Naive thymus-derived CD4-positive, alpha-beta T cell (primary cell): ENCODE data around the gene FXN. TPM values are rescaled to one million over a fixed set of nuclear protein-coding genes. Genes with fewer than 3 reads are reported as not detected.

Experiments used
- ATAC-seq: fragments of 150-1000 bp; cut with Tn5 transposase; 2 replicates; pipeline ENCODE4 v1.10.0; 2021; ENCODE audit warnings: mild to moderate bottlenecking, moderate library complexity
- CTCF ChIA-PET: fragments of 350-600 bp; sonication (Branson Sonifier 250); formaldehyde crosslinking; loops from one replicate; lab custom pipeline; 2021; ENCODE audit warnings: antibody characterized with exemption; lab: Charles Lee
- POLR2A ChIA-PET: fragments of 350-600 bp; sonication (Branson Sonifier 250); formaldehyde crosslinking; loops from one replicate; lab custom pipeline; 2021; ENCODE audit warnings: antibody characterized with exemption, inconsistent platforms; lab: Charles Lee
- DNase-seq, 9 donors: peaks; one replicate each; pipeline versions ENCODE4 v3.0.0 to v3.0.0-alpha.2; 2020 to 2022; ENCODE audit warnings: mixed read lengths in 1 of 9
- H3K27ac ChIP-seq: one replicate; pipeline ENCODE4 v1.7.0; 2013; ENCODE audit warnings: mild to moderate bottlenecking, low read depth, low read length, moderate library complexity
- H3K27me3 ChIP-seq, 2 donors: one replicate each; pipeline ENCODE4 v1.7.0; 2013; ENCODE audit warnings: low read length in 2 of 2, mild to moderate bottlenecking in 2 of 2, moderate library complexity in 2 of 2; ENCODE audit not compliant: control insufficient read depth in 2 of 2, insufficient read depth in 2 of 2
- H3K36me3 ChIP-seq, 3 experiments: 1 replicate in 2 of 3; 2 replicates in 1 of 3; pipeline ENCODE4 v1.7.0; 2013; ENCODE audit warnings: low read length in 3 of 3, mild to moderate bottlenecking in 3 of 3, moderate library complexity in 1 of 3; ENCODE audit not compliant: insufficient read depth in 3 of 3, control insufficient read depth in 2 of 3
- H3K4me1 ChIP-seq, 2 donors: one replicate each; pipeline ENCODE4 v1.7.0; 2013; ENCODE audit warnings: low read length in 2 of 2, mild to moderate bottlenecking in 2 of 2, moderate library complexity in 1 of 2; ENCODE audit not compliant: control insufficient read depth in 2 of 2, insufficient read depth in 2 of 2
- H3K4me3 ChIP-seq: 2 replicates; pipeline ENCODE4 v1.7.0; 2013; ENCODE audit warnings: mild to moderate bottlenecking, low read length
- H3K9me3 ChIP-seq, 3 experiments: 1 replicate in 2 of 3; 2 replicates in 1 of 3; pipeline ENCODE4 v1.7.0; 2013; ENCODE audit warnings: low read length in 3 of 3; ENCODE audit not compliant: control insufficient read depth in 2 of 3
- H3K27ac Mint-ChIP-seq, 9 donors: one replicate each; pipeline ENCODE4 v1.8.0; 2020 to 2022; ENCODE audit warnings: mixed read lengths in 9 of 9, mild to moderate bottlenecking in 8 of 9, moderate library complexity in 5 of 9, inconsistent platforms in 2 of 9
- H3K27me3 Mint-ChIP-seq, 5 donors: one replicate each; pipeline ENCODE4 v1.8.0; 2021 to 2022; ENCODE audit warnings: mixed read lengths in 5 of 5, mild to moderate bottlenecking in 1 of 5
- H3K36me3 Mint-ChIP-seq, 5 donors: one replicate each; pipeline ENCODE4 v1.8.0; 2020 to 2022; ENCODE audit warnings: mixed read lengths in 5 of 5, mild to moderate bottlenecking in 3 of 5, inconsistent platforms in 1 of 5
- H3K4me1 Mint-ChIP-seq, 7 donors: one replicate each; pipeline ENCODE4 v1.8.0; 2020 to 2022; ENCODE audit warnings: mixed read lengths in 7 of 7, mild to moderate bottlenecking in 3 of 7, inconsistent platforms in 1 of 7
- H3K4me3 Mint-ChIP-seq, 10 donors: one replicate each; pipeline ENCODE4 v1.8.0; 2020 to 2022; ENCODE audit warnings: mild to moderate bottlenecking in 10 of 10, mixed read lengths in 10 of 10, moderate library complexity in 6 of 10, inconsistent platforms in 2 of 10
- H3K9me3 Mint-ChIP-seq, 11 donors: one replicate each; pipeline ENCODE4 v1.8.0; 2020 to 2022; ENCODE audit warnings: mixed read lengths in 11 of 11, mild to moderate bottlenecking in 4 of 11, inconsistent platforms in 1 of 11, moderate library complexity in 1 of 11
- intact Hi-C, 2 donors: fragments of 100-400 bp; cut with micrococcal nuclease; formaldehyde crosslinking; loops; one replicate each; pipeline ENCODE4 v1.15.1; 2023
- polyA plus RNA-seq, 2 donors: library from polyadenylated mRNA; unstranded; fragments of 300-500 nt; fragmentation: Illumina TruSeq; gene quantifications; one replicate each; pipeline ENCODE4 v1.2.3, GENCODE V29; 2021
- total RNA-seq, 6 experiments: library from RNA in 5 of 6; stranded (reverse) in 5 of 6; gene quantifications; 1 replicate in 5 of 6; 2 replicates in 1 of 6; pipeline ENCODE4 v1.2.3 and lab custom pipeline; 2021 to 2026

FXN gene
- total and polyA plus RNA-seq, 7 experiments from 2014 or later = 16.7 to 84.7 (median 20.0) TPM

- ATAC-seq = no peak
- POLR2A ChIA-PET = no interaction called here
- CTCF ChIA-PET = no interaction called here
Measured at GRCh38 chr9:69141851-69142250, 106.3 kb downstream of the FXN start.

DNA sequence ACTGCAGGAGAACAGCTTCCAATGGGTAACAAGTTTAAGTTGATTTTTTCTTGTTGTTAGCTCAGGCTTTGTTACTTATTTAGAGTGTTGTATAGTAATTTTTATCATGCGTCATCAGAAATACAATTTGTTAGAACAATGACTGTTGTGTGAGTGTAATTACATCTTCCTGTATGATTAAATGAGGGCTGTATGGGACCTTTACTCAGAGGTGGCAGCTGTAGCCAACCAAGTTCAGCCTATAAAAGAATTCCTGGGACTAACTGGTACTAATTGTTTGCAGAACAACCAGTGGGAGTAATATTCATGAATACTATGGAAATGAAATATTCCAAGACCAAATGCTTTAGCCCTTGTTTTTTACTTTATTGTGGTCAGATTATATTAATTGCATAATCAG, 107.7 kb downstream of the FXN start:
- no peaks in the 10 kb centered on the region for H3K9me3 ChIP-seq
- CTCF ChIA-PET = no interaction called here
- ATAC-seq = no peak

More at GRCh38 chr9:69141851-69142250, 106.3 kb downstream of the FXN start:
- no peaks in the 10 kb centered on the region for H3K9me3 ChIP-seq
- no peaks in the 10 kb centered on the region for H3K9me3 Mint-ChIP-seq
- intact Hi-C loops = no loop called here
- no peak overlapping the region for H3K4me3 ChIP-seq
- H3K36me3 ChIP-seq = no peaks in the 10 kb centered on the region
- DNase-seq = no peak
- H3K27me3 Mint-ChIP-seq = peaks cover 0 to 9% (median 0%) of the 10 kb centered on the region in 5 donors
- no peak overlapping the region for H3K27ac Mint-ChIP-seq
- H3K27ac ChIP-seq = no peak overlapping the region
- peaks cover 0 to 15% (median 8%) of the 10 kb centered on the region in 5 donors for H3K36me3 Mint-ChIP-seq
- H3K4me3 Mint-ChIP-seq = no peak overlapping the region
- H3K4me1 ChIP-seq = no peaks in the 10 kb centered on the region
- no peaks in the 10 kb centered on the region for H3K27me3 ChIP-seq
- peaks cover 0 to 10% (median 6%) of the 10 kb centered on the region in 7 donors for H3K4me1 Mint-ChIP-seq

GRCh38 chr9:69145144-69145715, 109.7 kb downstream of the FXN start:
- Histone ChIP-seq H3K27me3 (no peaks in the 10 kb centered on the region), H3K9me3 (no peaks in the 10 kb centered on the region), H3K4me1 (no peaks in the 10 kb centered on the region), H3K4me3 (no peak overlapping the region), H3K27ac (no peak overlapping the region), H3K36me3 (no peaks in the 10 kb centered on the region)
- DNase-seq (no peak), ATAC-seq (no peak)
- Mint-ChIP-seq H3K36me3 (peaks cover 0 to 11% (median 0%) of the 10 kb centered on the region in 5 donors), H3K4me3 (no peak overlapping the region), H3K9me3 (no peaks in the 10 kb centered on the region), H3K27me3 (peaks cover 0 to 9% (median 0%) of the 10 kb centered on the region in 5 donors), H3K4me1 (peaks cover 0 to 7% (median 6%) of the 10 kb centered on the region in 7 donors), H3K27ac (no peak overlapping the region)
- CTCF ChIA-PET = no interaction called here
- intact Hi-C loops = no loop called here
- POLR2A ChIA-PET = no interaction called here

More for the DNA sequence above, 107.7 kb downstream of the FXN start:
- POLR2A ChIA-PET = no interaction called here
- H3K4me1 ChIP-seq = no peaks in the 10 kb centered on the region
- H3K4me1 Mint-ChIP-seq = peaks cover 0 to 7% (median 6%) of the 10 kb centered on the region in 7 donors
- intact Hi-C loops = no loop called here
- H3K36me3 ChIP-seq = no peaks in the 10 kb centered on the region
- H3K4me3 ChIP-seq = no peak overlapping the region
- no peak for DNase-seq
- peaks cover 0 to 9% (median 0%) of the 10 kb centered on the region in 5 donors for H3K27me3 Mint-ChIP-seq
- H3K9me3 Mint-ChIP-seq = no peaks in the 10 kb centered on the region
- H3K4me3 Mint-ChIP-seq = no peak overlapping the region
- no peak overlapping the region for H3K27ac Mint-ChIP-seq
- peaks cover 0 to 8% (median 0%) of the 10 kb centered on the region in 5 donors for H3K36me3 Mint-ChIP-seq
- no peaks in the 10 kb centered on the region for H3K27me3 ChIP-seq
- H3K27ac ChIP-seq = no peak overlapping the region

DNA sequence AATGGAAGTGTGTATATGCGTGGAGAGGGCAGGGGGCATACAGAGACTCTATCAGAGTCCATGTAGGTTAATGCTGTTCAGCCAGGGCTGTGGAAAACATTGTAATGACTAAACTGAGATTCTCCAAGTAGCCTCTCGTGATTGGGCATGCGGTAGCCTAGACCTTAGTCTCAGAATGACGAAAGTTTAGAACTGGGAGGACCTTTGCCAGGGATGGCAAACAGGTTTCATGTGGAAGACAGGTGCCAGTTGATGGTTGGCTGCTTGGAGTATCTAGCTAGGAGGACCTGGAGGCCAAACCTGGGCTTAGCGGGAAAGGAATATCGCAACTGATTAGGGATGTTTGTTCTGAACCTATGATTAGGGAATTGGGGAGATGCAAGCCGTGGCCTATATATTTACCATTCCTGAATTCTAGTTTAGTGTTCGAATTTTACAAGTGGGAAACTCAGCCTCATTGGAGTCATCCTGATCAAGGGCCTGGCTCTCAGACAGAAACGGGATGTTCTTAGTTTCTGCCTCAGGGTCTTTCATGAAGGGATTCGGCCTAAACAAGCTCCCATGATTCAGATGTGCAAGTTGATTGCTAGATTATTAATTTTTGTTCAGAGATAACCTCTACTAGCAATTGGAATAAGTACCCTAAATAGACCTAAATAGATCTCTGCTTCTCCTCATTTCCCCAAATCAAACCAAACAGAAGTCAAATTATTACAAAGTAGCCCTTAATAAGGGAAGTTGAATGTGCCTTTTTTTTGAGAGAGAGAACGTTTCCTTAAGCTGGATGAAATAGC, 111.7 kb downstream of the FXN start:
- no peaks in the 10 kb centered on the region for H3K9me3 Mint-ChIP-seq
- intact Hi-C loops = no loop called here
- ChIA-PET CTCF (interaction anchor here (0.7 kb wide), 1 partner anchor 1453 kb away, joined by 3 read pairs; no protein-coding TSS in a partner anchor), POLR2A (no interaction called here)
- no peaks in the 10 kb centered on the region for H3K36me3 ChIP-seq
- no peak overlapping the region for H3K4me3 ChIP-seq
- no peak overlapping the region for H3K27ac ChIP-seq
- peaks cover 0 to 2% (median under 1%) of the 10 kb centered on the region in 7 donors for H3K4me1 Mint-ChIP-seq
- no peak for ATAC-seq
- H3K27me3 ChIP-seq = no peaks in the 10 kb centered on the region
- no peak for DNase-seq
- no peak overlapping the region for H3K4me3 Mint-ChIP-seq
- no peaks in the 10 kb centered on the region for H3K4me1 ChIP-seq
- peaks cover 0 to 24% (median under 1%) of the 10 kb centered on the region in 5 donors for H3K36me3 Mint-ChIP-seq
- no peaks in the 10 kb centered on the region for H3K9me3 ChIP-seq
- peaks cover 0 to 5% (median 0%) of the 10 kb centered on the region in 5 donors for H3K27me3 Mint-ChIP-seq
- no peak overlapping the region for H3K27ac Mint-ChIP-seq

DNA sequence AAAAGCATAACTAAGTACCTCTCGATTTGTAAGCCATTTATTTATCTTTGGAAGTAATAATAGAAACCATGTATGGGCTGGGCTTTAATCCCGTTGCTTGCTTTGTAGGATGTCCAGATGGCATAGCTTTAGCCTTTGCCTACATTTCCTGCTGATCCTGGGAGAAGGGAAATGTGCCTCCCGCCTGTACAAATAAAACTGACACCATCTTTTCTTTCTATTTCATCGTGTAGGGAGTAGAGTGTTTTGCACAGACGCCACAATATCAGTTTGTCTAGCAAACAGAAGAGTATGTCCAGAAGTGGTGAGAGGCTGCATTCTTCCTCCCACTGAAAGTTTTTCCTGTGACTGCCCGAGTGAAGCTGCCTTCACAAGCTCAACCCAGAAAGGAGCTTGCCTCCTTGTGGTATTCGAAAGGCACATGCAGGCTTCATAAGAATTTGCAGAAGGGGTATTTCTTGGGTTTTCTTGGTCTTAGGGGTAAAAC, 113.8 kb downstream of the FXN start:
- intact Hi-C loops = no loop called here
- POLR2A ChIA-PET = no interaction called here
- H3K27me3 ChIP-seq = no peaks in the 10 kb centered on the region

More for the DNA sequence above, 113.8 kb downstream of the FXN start:
- DNase-seq (no peak), ATAC-seq (no peak)
- H3K4me1 ChIP-seq = no peaks in the 10 kb centered on the region
- H3K9me3 ChIP-seq = no peaks in the 10 kb centered on the region
- Mint-ChIP-seq H3K4me3 (no peak overlapping the region), H3K36me3 (peaks cover 0 to 34% (median 6%) of the 10 kb centered on the region in 5 donors), H3K4me1 (no peaks in the 10 kb centered on the region), H3K27ac (no peak overlapping the region), H3K9me3 (no peaks in the 10 kb centered on the region), H3K27me3 (no peaks in the 10 kb centered on the region)
- no peak overlapping the region for H3K4me3 ChIP-seq
- H3K36me3 ChIP-seq = no peaks in the 10 kb centered on the region
- no peak overlapping the region for H3K27ac ChIP-seq
- CTCF ChIA-PET = no interaction called here
